ENCODE data around the gene LRRC17. TPM values are rescaled to one million over a fixed set of nuclear protein-coding genes. Genes with fewer than 3 reads are reported as not detected.
A peak's percentile ranks its signal among the peaks of the same experiment; 100 is the strongest.

The LRRC17 gene
- total RNA-seq (2014; rRNA removed; shearing (Covaris generic); ENCODE audit: low replicate concordance): not detected in 2 replicates

- no peaks in the 10 kb centered on the region for H3K27me3 ChIP-seq (ENCODE audit: low read length)
- DNase-seq: no peak
- H3K4me1 ChIP-seq (ENCODE audit: low read length): no peaks in the 10 kb centered on the region
- H3K36me3 ChIP-seq (ENCODE audit: insufficient read depth, low read length): no peaks in the 10 kb centered on the region
- H4K20me1 ChIP-seq (ENCODE audit: insufficient read depth, low read depth, low read length): no peaks in the 10 kb centered on the region
- no peak within 1 kb of the TSS for H3K9ac ChIP-seq (ENCODE audit: low read length)
- no peak within 1 kb of the TSS for H3K27ac ChIP-seq (ENCODE audit: low read length)
- no peaks in the 10 kb centered on the region for H3K9me2 ChIP-seq (replicated peaks; ENCODE audit: insufficient read depth, low read length)
- H3K9me3 ChIP-seq (ENCODE audit: low read length): no peaks in the 10 kb centered on the region
- no peak within 1 kb of the TSS for H3K4me2 ChIP-seq (ENCODE audit: low read depth, low read length, poor library complexity, severe bottlenecking)
- H2AFZ ChIP-seq (ENCODE audit: low read length): 0 out of 2 replicates have a peak within 1 kb of the TSS, but pooled peaks have one; percentile 41
- no peak within 1 kb of the TSS for H3K4me3 ChIP-seq (ENCODE audit: low read length)
- no peaks in the 10 kb centered on the region for H3K79me2 ChIP-seq (ENCODE audit: low read length)
Measured at GRCh38 chr7:102912742-102913141, at the start of gene LRRC17. Gene LRRC17 (plus strand): TSS chr7:102913000. CDS start chr7:102933914, 20,914 bp downstream.

- no peaks in the 10 kb centered on the region for H3K9me3 ChIP-seq (ENCODE audit: low read length)
- H3K36me3 ChIP-seq (ENCODE audit: insufficient read depth, low read length): no peaks in the 10 kb centered on the region
- no peaks in the 10 kb centered on the region for H4K20me1 ChIP-seq (ENCODE audit: insufficient read depth, low read depth, low read length)
- no peaks in the 10 kb centered on the region for H3K27me3 ChIP-seq (ENCODE audit: low read length)
- no peaks in the 10 kb centered on the region for H3K9me2 ChIP-seq (replicated peaks; ENCODE audit: insufficient read depth, low read length)
- H2AFZ ChIP-seq (ENCODE audit: low read length): no peak overlapping the region
- H3K4me2 ChIP-seq (ENCODE audit: low read depth, low read length, poor library complexity, severe bottlenecking): no peak overlapping the region
- H3K9ac ChIP-seq (ENCODE audit: low read length): no peak overlapping the region
- no peak overlapping the region for H3K4me3 ChIP-seq (ENCODE audit: low read length)
- no peak for DNase-seq
- H3K27ac ChIP-seq (ENCODE audit: low read length): no peak overlapping the region
- H3K4me1 ChIP-seq (ENCODE audit: low read length): no peaks in the 10 kb centered on the region
- no peaks in the 10 kb centered on the region for H3K79me2 ChIP-seq (ENCODE audit: low read length)
Measured at GRCh38 chr7:102864958-102865357, 47.8 kb upstream of the LRRC17 start.

GRCh38 chr7:102866535-102867215 lies 46.1 kb upstream of the LRRC17 start:
- no peaks in the 10 kb centered on the region for H3K36me3 ChIP-seq (ENCODE audit: insufficient read depth, low read length)
- no peak overlapping the region for H3K4me2 ChIP-seq (ENCODE audit: low read depth, low read length, poor library complexity, severe bottlenecking)
- H3K4me1 ChIP-seq (ENCODE audit: low read length): no peaks in the 10 kb centered on the region
- no peak for DNase-seq
- H3K9me3 ChIP-seq (ENCODE audit: low read length): no peaks in the 10 kb centered on the region
- no peak overlapping the region for H3K27ac ChIP-seq (ENCODE audit: low read length)
- H3K9me2 ChIP-seq (replicated peaks; ENCODE audit: insufficient read depth, low read length): no peaks in the 10 kb centered on the region
- no peaks in the 10 kb centered on the region for H4K20me1 ChIP-seq (ENCODE audit: insufficient read depth, low read depth, low read length)
- H3K4me3 ChIP-seq (ENCODE audit: low read length): no peak overlapping the region
- H3K79me2 ChIP-seq (ENCODE audit: low read length): no peaks in the 10 kb centered on the region
- H2AFZ ChIP-seq (ENCODE audit: low read length): no peak overlapping the region
- H3K27me3 ChIP-seq (ENCODE audit: low read length): no peaks in the 10 kb centered on the region
- H3K9ac ChIP-seq (ENCODE audit: low read length): no peak overlapping the region

- no peaks in the 10 kb centered on the region for H3K9me2 ChIP-seq (replicated peaks; ENCODE audit: insufficient read depth, low read length)
- no peaks in the 10 kb centered on the region for H3K36me3 ChIP-seq (ENCODE audit: insufficient read depth, low read length)
- no peaks in the 10 kb centered on the region for H3K4me1 ChIP-seq (ENCODE audit: low read length)
Measured at GRCh38 chr7:102869195-102869594, 43.6 kb upstream of the LRRC17 start.

GRCh38 chr7:102872460-102872859 lies 40.3 kb upstream of the LRRC17 start:
- H3K4me2 ChIP-seq (ENCODE audit: low read depth, low read length, poor library complexity, severe bottlenecking): no peak overlapping the region
- no peak overlapping the region for H2AFZ ChIP-seq (ENCODE audit: low read length)
- no peak overlapping the region for H3K9ac ChIP-seq (ENCODE audit: low read length)
- no peaks in the 10 kb centered on the region for H4K20me1 ChIP-seq (ENCODE audit: insufficient read depth, low read depth, low read length)
- H3K4me3 ChIP-seq (ENCODE audit: low read length): no peak overlapping the region
- H3K4me1 ChIP-seq (ENCODE audit: low read length): no peaks in the 10 kb centered on the region
- peak; percentile 30 for DNase-seq
- no peak overlapping the region for H3K27ac ChIP-seq (ENCODE audit: low read length)
- H3K27me3 ChIP-seq (ENCODE audit: low read length): no peaks in the 10 kb centered on the region; the same call in 1 of the 2 replicates
- no peaks in the 10 kb centered on the region for H3K36me3 ChIP-seq (ENCODE audit: insufficient read depth, low read length)
- no peaks in the 10 kb centered on the region for H3K9me2 ChIP-seq (replicated peaks; ENCODE audit: insufficient read depth, low read length)
- H3K9me3 ChIP-seq (ENCODE audit: low read length): no peaks in the 10 kb centered on the region
- no peaks in the 10 kb centered on the region for H3K79me2 ChIP-seq (ENCODE audit: low read length)

More at GRCh38 chr7:102869195-102869594, 43.6 kb upstream of the LRRC17 start:
- H3K4me3 ChIP-seq (ENCODE audit: low read length): no peak overlapping the region
- no peak overlapping the region for H2AFZ ChIP-seq (ENCODE audit: low read length)
- DNase-seq: no peak
- no peaks in the 10 kb centered on the region for H3K79me2 ChIP-seq (ENCODE audit: low read length)
- no peaks in the 10 kb centered on the region for H3K27me3 ChIP-seq (ENCODE audit: low read length)
- H3K9ac ChIP-seq (ENCODE audit: low read length): no peak overlapping the region
- H3K27ac ChIP-seq (ENCODE audit: low read length): no peak overlapping the region
- H3K4me2 ChIP-seq (ENCODE audit: low read depth, low read length, poor library complexity, severe bottlenecking): no peak overlapping the region
- no peaks in the 10 kb centered on the region for H4K20me1 ChIP-seq (ENCODE audit: insufficient read depth, low read depth, low read length)
- H3K9me3 ChIP-seq (ENCODE audit: low read length): no peaks in the 10 kb centered on the region

GRCh38 chr7:102873470-102874165 lies 39.2 kb upstream of the LRRC17 start:
- peak; percentile 5 for DNase-seq
- Histone ChIP-seq H3K79me2 (ENCODE audit: low read length) (no peaks in the 10 kb centered on the region), H3K4me3 (ENCODE audit: low read length) (no peak overlapping the region), H3K27ac (ENCODE audit: low read length) (no peak overlapping the region), H3K4me2 (ENCODE audit: low read depth, low read length, poor library complexity, severe bottlenecking) (no peak overlapping the region), H3K9me3 (ENCODE audit: low read length) (no peaks in the 10 kb centered on the region), H4K20me1 (ENCODE audit: insufficient read depth, low read depth, low read length) (no peaks in the 10 kb centered on the region), H2AFZ (ENCODE audit: low read length) (no peak overlapping the region), H3K36me3 (ENCODE audit: insufficient read depth, low read length) (no peaks in the 10 kb centered on the region), H3K4me1 (ENCODE audit: low read length) (no peaks in the 10 kb centered on the region), H3K9me2 (replicated peaks; ENCODE audit: insufficient read depth, low read length) (no peaks in the 10 kb centered on the region), H3K9ac (ENCODE audit: low read length) (no peak overlapping the region), H3K27me3 (ENCODE audit: low read length) (no peaks in the 10 kb centered on the region; the same call in 1 of the 2 replicates)

GRCh38 chr7:102874166-102874829 lies 38.5 kb upstream of the LRRC17 start:
- no peaks in the 10 kb centered on the region for H3K9me3 ChIP-seq (ENCODE audit: low read length)
- H4K20me1 ChIP-seq (ENCODE audit: insufficient read depth, low read depth, low read length): no peaks in the 10 kb centered on the region
- no peaks in the 10 kb centered on the region for H3K36me3 ChIP-seq (ENCODE audit: insufficient read depth, low read length)
- H3K4me2 ChIP-seq (ENCODE audit: low read depth, low read length, poor library complexity, severe bottlenecking): no peak overlapping the region
- H3K9me2 ChIP-seq (replicated peaks; ENCODE audit: insufficient read depth, low read length): no peaks in the 10 kb centered on the region
- no peak overlapping the region for H2AFZ ChIP-seq (ENCODE audit: low read length)
- DNase-seq: peak; percentile 20
- no peaks in the 10 kb centered on the region for H3K4me1 ChIP-seq (ENCODE audit: low read length)
- no peak overlapping the region for H3K4me3 ChIP-seq (ENCODE audit: low read length)
- no peak overlapping the region for H3K9ac ChIP-seq (ENCODE audit: low read length)
- H3K27ac ChIP-seq (ENCODE audit: low read length): no peak overlapping the region
- H3K27me3 ChIP-seq (ENCODE audit: low read length): no peaks in the 10 kb centered on the region; the same call in 1 of the 2 replicates
- H3K79me2 ChIP-seq (ENCODE audit: low read length): no peaks in the 10 kb centered on the region

- no peaks in the 10 kb centered on the region for H4K20me1 ChIP-seq (ENCODE audit: insufficient read depth, low read depth, low read length)
- no peaks in the 10 kb centered on the region for H3K36me3 ChIP-seq (ENCODE audit: insufficient read depth, low read length)
- H2AFZ ChIP-seq (ENCODE audit: low read length): no peak overlapping the region
- H3K4me3 ChIP-seq (ENCODE audit: low read length): no peak overlapping the region
- H3K27ac ChIP-seq (ENCODE audit: low read length): no peak overlapping the region
- no peaks in the 10 kb centered on the region for H3K9me2 ChIP-seq (replicated peaks; ENCODE audit: insufficient read depth, low read length)
- no peak overlapping the region for H3K4me2 ChIP-seq (ENCODE audit: low read depth, low read length, poor library complexity, severe bottlenecking)
- no peaks in the 10 kb centered on the region for H3K79me2 ChIP-seq (ENCODE audit: low read length)
- no peak for DNase-seq
- no peaks in the 10 kb centered on the region for H3K9me3 ChIP-seq (ENCODE audit: low read length)
- no peaks in the 10 kb centered on the region for H3K4me1 ChIP-seq (ENCODE audit: low read length)
- no peaks in the 10 kb centered on the region; the same call in 1 of the 2 replicates for H3K27me3 ChIP-seq (ENCODE audit: low read length)
- H3K9ac ChIP-seq (ENCODE audit: low read length): no peak overlapping the region
Measured at GRCh38 chr7:102874966-102875365, 37.8 kb upstream of the LRRC17 start.

Measured in Karpas-422 (cell line).